ENCODE data around the gene DBF4B.

DNA sequence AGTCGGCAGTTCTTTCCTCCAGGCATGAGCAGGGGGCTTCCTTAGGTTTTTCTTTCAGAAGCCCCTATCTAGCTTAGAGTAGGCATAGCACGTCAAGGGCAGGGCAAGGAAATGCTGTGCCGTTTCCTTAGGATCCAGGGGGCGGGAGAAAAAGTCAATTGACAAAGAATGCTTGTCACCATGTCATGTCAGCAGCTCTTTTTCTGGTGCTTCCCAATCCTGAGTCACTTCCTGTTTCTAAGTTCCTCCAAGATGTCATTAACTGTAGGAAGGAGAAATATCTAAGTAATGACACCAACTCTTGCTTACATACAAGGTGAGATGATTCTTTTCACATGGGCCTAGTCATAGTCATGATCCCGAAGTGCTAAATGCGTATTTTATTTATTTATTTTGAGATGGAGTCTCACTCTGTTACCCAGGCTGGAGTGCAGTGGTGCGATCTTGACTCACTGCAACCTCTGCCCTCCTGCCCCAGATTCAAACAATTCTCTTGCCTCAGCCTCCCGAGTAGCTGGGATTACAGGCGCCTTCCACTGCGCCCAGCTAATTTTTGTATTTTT, 86.5 kb downstream of the DBF4B start:
- TF ChIP-seq EZH2 (IDR thresholded peaks at IDR 0.05) (no peak), FOXP2 (optimal IDR thresholded peaks at IDR 0.05; ENCODE audit: control extremely low read depth, extremely low read length, insufficient read depth) (no peak), POLR2AphosphoS5 (IDR thresholded peaks at IDR 0.05; ENCODE audit: borderline replicate concordance, low read depth, low read length) (no peak)
